SKM-1 (cell line): ENCODE results near the gene ZNF799.
"Not testable (repeated sequence)": the region's sequence is repeated elsewhere in the genome, so short reads cannot be mapped to it uniquely, and the experiment has no call there.

ENCODE experiments used
- DNase-seq: peaks from one replicate; lab custom pipeline; 2025; ENCODE audit not compliant: unreplicated experiment; lab: John Stamatoyannopoulos, UW

Gene ZNF799

DNA sequence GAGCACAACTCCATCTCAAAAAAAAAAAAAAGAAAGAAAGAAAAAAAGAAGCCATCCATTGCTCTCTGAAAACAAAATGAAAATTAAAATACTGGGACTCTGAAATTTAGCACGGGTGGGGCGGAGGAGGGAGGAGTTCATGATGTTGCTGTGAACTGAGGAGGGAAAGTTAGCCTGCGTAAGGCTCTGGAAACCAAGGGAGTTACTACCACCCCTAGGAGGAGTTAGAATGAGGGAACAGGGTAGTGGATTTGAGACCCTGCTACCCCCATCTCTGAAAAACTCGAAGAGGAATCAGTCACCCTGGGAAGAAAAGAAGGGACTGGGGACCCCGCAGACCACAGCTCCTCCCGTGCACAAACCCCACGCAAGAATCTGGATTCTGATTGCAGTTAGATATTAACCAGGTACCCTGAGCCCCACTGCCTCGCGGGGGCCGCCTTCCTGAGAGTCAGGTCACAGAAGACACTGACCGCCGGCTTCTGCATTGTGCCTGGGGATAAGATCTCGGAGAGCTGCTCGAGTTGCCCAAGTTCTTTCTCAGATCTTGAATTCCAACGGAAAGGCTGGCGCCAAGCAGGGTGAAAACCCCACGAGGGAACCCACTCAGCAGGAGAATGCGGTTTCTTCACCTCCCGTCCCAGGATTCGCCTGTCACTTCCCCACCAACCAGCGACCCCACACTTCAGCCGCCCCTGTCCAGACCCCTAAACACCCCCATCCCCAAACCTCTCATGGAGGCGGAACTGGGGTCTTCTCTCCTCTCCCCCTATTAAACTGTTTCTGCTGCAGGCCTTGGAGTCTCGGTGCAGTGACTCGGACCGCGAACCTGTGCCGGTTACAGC is 36.5 kb downstream of the ZNF799 start:
- no peak for DNase-seq

DNA sequence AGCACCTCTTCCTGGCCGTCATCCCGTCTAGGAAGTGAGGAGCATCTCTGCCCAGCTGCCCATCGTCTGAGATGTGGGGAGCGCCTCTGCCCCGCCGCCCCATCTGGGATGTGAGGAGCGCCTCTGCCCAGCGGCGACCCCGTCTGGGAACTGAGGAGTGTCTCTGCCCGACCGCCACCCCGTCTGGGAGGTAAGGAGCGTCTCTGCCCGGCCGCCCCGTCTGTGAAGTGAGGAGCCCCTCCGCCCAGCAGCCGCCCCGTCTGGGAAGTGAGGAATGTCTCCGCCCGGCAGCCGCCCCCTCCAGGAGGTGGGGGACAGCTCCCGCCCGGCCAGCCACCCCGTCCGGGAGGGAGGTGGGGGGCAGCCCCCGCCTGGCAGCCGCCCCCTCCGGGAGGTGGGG is 38.8 kb downstream of the ZNF799 start:
- not testable (repeated sequence) for DNase-seq

GRCh38 chr19:12353375-12353774 is 47.7 kb downstream of the ZNF799 start:
- no peak for DNase-seq

- DNase-seq, result no peak
These were observed 50.2 kb downstream of the ZNF799 start for GRCh38 chr19:12350890-12351197.

- no peak for DNase-seq
These were observed 50.7 kb downstream of the ZNF799 start for GRCh38 chr19:12350185-12350889.

DNA sequence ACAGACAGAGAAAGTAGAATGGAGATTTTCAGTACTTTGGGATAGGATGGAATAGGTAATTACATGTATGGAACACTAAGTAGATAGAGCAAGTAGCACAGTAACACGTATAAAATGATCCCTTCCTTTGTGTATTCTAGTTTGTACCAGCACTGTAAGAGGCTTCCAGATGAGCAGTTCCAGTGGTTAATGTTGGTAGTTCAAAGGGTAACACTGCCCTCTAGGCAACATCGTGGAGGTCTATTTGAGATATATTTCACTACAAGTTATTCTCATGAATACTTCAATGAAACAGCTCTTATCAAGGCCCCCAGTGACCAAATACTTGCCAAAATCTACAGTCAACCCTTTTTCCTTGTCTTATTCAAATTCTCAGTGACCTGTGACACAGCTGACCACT is 54.2 kb downstream of the ZNF799 start:
- DNase-seq, result no peak

- DNase-seq, result no peak
These were observed 55.9 kb downstream of the ZNF799 start for GRCh38 chr19:12345197-12345596.
